Left ventricle myocardium superior (tissue), 1 donor: ENCODE data around the gene TOMM34. TPM values are rescaled to one million over a fixed set of nuclear protein-coding genes. Genes with fewer than 3 reads are reported as not detected.

Source experiments
- ATAC-seq: fragments of 200-7000 bp; cut with Tn5 transposase; one replicate; pipeline ENCODE4 v1.9.1; 2020; ENCODE audit warnings: mild to moderate bottlenecking, moderate library complexity
- DNase-seq: peaks from one replicate; pipeline ENCODE4 v3.0.0-alpha.2; 2020
- intact Hi-C: fragments of 100-400 bp; cut with micrococcal nuclease; formaldehyde crosslinking; loops from one replicate; pipeline ENCODE4 v1.11.0; 2022
- long read RNA-seq: library from polyadenylated mRNA; unstranded; transcript quantifications from one replicate; pipeline ENCODE4 v2.0.0, GENCODE V29; 2021
- total RNA-seq: library from RNA; stranded (reverse); fragmentation: NEBNext Ultra II Directional; extraction: Animal tissue kit (Norgen Biotek cat#: 25700); gene quantifications from one replicate; pipeline ENCODE4 v1.2.1, GENCODE V29; 2021
- donor health status: DM: no; HTN: yes; CAD: no; lungs with severe emphysema.

The TOMM34 gene
- total RNA-seq: 9.6 TPM
- long read RNA-seq, transcript TOMM34-201 (7 exons, 2,062 nt): major isoform, 15 of 17 reads
- long read RNA-seq, partial matches to known transcripts: 1 of 17 reads
- long read RNA-seq, other reads (novel, unspliced or antisense): 1 of 17 reads

- intact Hi-C loops: no loop called here
- peak; percentile 99 for ATAC-seq
- DNase-seq: peak; percentile 99
Measured at GRCh38 chr20:44960103-44960852, at the start of gene TOMM34. TSS of gene TOMM34 (minus strand) at chr20:44960397. CDS start at chr20:44960333, 64 bp downstream.

- ATAC-seq: no peak
- DNase-seq: no peak
- intact Hi-C loops: loop anchor here (2.0 kb wide), 1 partner anchor 86 kb away; no protein-coding TSS in a partner anchor
Measured at GRCh38 chr20:45008521-45009049, 48.4 kb upstream of the TOMM34 start.

- intact Hi-C loops: loop anchor here (10.0 kb wide), 1 partner anchor 297 kb away; no protein-coding TSS in a partner anchor
- ATAC-seq: no peak
- no peak for DNase-seq
Measured at GRCh38 chr20:44997668-44998067, 37.5 kb upstream of the TOMM34 start.

GRCh38 chr20:44997171-44997570 is 37.0 kb upstream of the TOMM34 start:
- intact Hi-C loops: loop anchor here (10.0 kb wide), 1 partner anchor 298 kb away; no protein-coding TSS in a partner anchor
- DNase-seq (no peak), ATAC-seq (no peak)

- intact Hi-C loops: loop anchor here (10.0 kb wide), 1 partner anchor 301 kb away; no protein-coding TSS in a partner anchor
- ATAC-seq (peak; percentile 45), DNase-seq (no peak)
Measured at GRCh38 chr20:44993343-44993742, 33.1 kb upstream of the TOMM34 start.

- ATAC-seq: no peak
Measured at GRCh38 chr20:44990957-44991356, 30.8 kb upstream of the TOMM34 start.

GRCh38 chr20:44990425-44990824 is 30.2 kb upstream of the TOMM34 start:
- intact Hi-C loops: loop anchor here (10.0 kb wide), 1 partner anchor 304 kb away; no protein-coding TSS in a partner anchor
- ATAC-seq: peak; percentile 31
- DNase-seq: no peak

More at GRCh38 chr20:44990957-44991356, 30.8 kb upstream of the TOMM34 start:
- intact Hi-C loops: loop anchor here (10.0 kb wide), 1 partner anchor 304 kb away; no protein-coding TSS in a partner anchor
- DNase-seq: no peak

- ATAC-seq: no peak
- no peak for DNase-seq
- intact Hi-C loops: no loop called here
Measured at GRCh38 chr20:44988631-44989171, 28.5 kb upstream of the TOMM34 start.

- intact Hi-C loops: no loop called here
- ATAC-seq (no peak), DNase-seq (no peak)
Measured at GRCh38 chr20:44983093-44983674, 23.0 kb upstream of the TOMM34 start.

- DNase-seq (no peak), ATAC-seq (no peak)
- intact Hi-C loops: no loop called here
Measured at GRCh38 chr20:44981736-44982406, 21.7 kb upstream of the TOMM34 start.

GRCh38 chr20:44979090-44979621 is 19.0 kb upstream of the TOMM34 start:
- intact Hi-C loops: no loop called here
- ATAC-seq: peak; percentile 53
- DNase-seq: no peak

GRCh38 chr20:44976698-44977097 is 16.5 kb upstream of the TOMM34 start:
- no peak for ATAC-seq
- intact Hi-C loops: no loop called here

GRCh38 chr20:44973053-44973452 is 12.9 kb upstream of the TOMM34 start:
- intact Hi-C loops: no loop called here
- no peak for ATAC-seq
- no peak for DNase-seq

More at GRCh38 chr20:44976698-44977097, 16.5 kb upstream of the TOMM34 start:
- DNase-seq: no peak

GRCh38 chr20:44970243-44970757 is 10.1 kb upstream of the TOMM34 start:
- ATAC-seq (no peak), DNase-seq (no peak)
- intact Hi-C loops: no loop called here

GRCh38 chr20:44969300-44969894 is 9.2 kb upstream of the TOMM34 start:
- intact Hi-C loops: no loop called here
- ATAC-seq: no peak

GRCh38 chr20:44967207-44967807 is 7.1 kb upstream of the TOMM34 start:
- peak; percentile 18 for ATAC-seq
- intact Hi-C loops: no loop called here
- DNase-seq: no peak

More at GRCh38 chr20:44969300-44969894, 9.2 kb upstream of the TOMM34 start:
- no peak for DNase-seq

- intact Hi-C loops: no loop called here
- DNase-seq (peak; percentile 97), ATAC-seq (peak; percentile 99)
Measured at GRCh38 chr20:44966030-44966961, 6.1 kb upstream of the TOMM34 start, which contains the start of gene STK4. TSS of gene STK4 (plus strand) at chr20:44966512. CDS start at chr20:44966569, 57 bp downstream.
